ENCODE results near the gene ASS1.
A peak's percentile ranks its signal among the peaks of the same experiment; 100 is the strongest.

The ASS1 gene

DNA sequence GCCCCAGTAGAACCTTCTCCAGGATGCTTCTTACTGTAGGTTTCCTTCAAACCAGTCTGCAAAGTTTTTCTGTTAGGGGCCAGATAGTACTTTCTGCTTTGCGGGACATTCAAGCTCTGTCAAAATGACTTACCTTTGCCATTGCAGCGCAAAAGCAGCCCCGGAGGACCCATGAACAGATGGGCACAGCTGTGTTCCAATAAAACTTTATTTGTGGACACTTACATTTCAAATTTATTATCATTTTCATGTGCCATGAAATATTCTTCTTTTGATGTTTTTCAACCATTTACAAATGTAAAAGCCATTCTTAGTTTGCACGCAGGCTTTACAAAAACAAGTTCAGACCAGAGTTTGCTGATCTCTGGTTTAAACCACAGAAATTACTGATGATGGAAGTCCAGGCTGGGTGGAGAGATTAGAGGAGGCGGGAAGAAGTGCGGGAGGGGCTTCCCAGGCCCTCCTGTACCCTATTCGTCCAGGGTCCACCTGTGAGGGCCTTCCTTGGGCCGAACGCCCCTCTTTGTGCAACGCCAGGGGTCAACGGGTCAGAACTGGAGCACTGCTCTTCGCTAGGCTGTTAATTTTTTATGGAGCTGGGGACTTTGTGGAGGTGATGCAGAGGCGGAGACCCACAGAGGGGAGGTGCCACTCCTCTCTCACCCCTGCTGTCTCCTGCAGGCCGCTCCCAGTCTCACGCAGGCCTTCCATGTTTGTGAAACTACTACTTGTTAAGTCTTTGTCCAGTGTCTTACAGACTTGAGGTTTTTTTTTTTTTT lies 7.6 kb upstream of the ASS1 start:
- no peak for DNase-seq

DNA sequence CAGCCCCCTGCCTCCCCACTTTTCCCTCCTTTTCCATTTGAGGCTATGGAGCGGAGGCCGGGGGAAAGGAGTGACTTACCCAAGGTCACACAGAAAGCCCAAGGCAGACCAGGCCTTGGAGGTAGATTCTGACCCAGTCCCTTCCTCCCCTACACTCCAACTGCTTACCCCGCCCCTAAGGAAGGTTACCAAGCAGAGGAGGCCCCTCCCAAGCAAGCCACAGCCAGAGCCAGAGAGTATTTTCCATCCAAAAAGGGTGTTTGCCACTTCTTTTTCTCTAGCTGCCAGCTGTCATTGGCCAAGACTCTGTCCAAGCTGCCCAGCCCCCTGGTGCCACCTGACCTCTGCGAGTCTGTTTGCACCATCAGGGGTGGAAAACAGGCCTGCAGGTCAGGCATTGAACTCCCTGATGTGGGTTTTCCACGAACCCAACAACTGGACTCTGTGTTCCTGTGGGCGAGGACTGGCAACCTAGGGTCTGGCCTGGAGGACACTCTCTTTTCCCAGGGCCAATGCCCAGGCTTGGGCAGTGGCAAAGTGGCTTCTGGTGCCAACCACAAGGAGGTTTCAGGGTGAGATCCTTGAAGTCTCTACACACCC lies 6.3 kb upstream of the ASS1 start:
- DNase-seq: no peak

DNA sequence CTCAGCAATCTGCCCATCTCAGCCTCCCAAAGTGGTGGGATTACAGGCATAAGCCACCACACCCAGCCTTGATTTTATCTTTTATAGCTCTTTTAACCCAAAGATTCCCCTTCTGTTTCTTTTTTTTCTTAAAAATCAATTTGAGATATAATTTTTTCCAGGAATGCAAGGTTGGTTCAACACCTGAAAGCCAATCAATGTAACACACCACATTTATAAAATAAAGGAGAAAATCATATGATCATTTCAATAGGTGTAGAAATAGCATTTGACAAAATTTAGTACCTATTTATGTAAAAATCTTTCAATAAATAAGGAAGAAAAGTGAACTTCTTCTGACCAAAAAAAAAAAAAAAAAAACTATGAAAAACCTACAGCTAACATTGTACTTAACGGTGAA lies 3.7 kb upstream of the ASS1 start:
- no peak for DNase-seq

DNA sequence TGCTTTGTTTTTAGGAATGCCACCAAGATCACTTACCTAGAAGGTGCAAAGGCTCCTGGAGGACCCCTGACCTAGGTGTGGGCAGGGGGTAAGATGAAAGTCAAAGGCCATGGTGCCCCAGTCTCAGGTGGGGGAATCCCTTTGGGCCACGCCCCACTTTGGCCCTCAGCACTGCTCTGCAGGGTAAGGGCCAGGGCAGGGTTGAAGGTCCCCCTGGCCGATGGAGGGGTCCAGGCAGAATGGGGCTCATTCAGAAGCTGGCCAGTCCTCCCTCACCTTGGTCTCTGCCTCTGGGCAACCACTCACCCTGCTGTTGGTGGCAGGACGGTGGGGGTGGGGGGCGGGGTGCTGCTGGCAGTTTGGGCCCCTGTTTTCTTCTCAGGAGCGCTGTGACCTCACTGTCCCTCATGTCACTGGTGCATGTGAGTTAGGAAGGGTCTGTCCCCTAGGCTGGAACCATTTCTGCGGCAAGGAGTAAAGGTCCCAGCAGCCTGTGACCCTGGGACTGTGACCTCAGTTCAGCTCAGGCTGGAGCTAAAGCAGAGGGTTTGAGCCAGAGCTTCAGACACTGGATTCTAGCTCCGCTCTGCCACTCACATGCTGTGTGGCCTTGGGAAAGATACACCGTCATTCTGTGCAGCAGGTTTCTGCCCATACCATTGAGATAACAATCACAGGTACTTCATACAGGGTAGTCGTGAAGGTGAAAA lies 1.9 kb upstream of the ASS1 start:
- DNase-seq: no peak

DNA sequence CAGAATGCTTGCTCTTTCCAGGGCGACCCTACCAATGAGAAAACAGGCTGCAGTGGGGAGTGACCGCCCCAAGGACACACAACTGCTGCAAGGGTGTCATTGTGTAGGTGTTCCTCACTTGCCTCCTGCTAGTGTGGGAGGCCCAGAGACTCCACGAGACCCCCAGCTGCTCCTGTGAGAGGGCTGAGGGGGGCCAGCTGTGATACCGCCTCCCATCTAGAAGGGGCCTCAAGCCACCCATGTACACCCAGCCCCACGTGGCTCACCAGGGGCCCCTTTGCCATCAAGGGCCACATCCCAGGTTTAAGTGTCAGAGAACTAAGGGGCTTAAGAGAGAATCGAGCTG lies 1.3 kb upstream of the ASS1 start:
- no peak for DNase-seq

DNA sequence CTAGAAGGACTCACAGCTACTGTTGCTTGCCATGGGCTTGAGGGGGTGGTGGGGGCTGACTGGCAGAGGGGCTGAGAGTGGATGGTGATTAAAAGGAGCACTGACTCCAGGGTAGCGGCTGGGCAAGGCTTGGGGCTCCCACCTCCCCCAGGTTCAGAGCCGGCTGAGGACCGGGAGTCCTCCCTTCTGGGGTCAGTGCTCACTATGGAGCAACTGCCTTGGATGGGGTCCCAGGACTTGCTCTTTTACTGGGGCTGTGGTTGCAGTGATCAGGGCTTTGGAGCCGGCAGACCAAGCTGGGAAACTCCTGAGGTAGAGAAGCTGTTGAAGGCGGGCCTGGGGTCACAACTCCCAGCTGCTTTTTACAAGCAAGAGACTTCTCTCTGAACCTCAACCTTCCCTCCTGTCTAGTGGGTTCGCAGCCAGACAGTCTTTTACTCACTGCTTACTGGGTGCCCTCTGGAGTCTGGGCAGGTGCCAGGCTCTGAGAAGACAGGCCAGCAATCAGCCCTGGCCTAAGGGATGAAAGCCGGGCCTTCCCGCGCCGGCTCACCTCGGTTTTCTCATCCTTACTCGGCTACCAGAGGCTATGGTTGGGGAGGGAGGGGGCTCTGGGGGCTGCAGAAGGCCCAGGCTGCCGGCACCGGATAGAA lies 795 bp upstream of the ASS1 start:
- DNase-seq: no peak

DNA sequence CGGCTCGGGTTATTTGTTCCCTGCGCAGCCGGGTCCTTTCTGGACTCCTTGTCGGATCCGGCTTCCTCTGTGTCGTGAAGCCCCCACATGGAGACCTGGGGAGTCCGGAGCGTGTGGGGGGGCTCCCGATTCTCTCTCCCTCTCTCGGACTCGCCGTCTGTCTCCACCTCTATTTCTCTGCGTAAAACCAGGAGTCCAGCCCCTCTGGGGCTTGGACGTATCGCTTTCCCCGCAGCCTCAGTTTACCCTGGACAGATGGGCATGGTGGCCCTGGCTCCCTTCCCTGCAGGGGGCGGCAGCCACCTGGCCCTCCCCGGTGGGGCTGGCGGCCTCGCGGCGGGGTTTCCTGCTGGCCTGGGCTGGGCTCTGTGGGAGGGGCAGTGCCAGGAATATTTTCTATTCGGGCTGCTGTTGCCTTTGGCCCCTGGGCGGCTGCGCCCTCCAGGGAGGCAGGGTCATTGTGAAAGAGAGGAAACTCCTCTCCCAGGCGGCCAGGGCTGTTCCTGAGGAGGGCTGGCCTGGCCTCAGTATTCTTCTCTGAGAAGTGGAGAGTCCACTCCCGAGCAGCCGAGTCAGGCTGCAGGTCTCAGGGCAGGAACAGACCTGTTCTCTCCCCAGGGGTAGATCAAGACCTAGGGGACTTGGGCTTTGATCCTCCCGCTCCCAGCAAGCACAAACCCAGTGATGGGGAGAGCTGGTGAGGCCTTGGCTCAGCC lies 665 bp downstream of the ASS1 start:
- DNase-seq: peak; percentile 11

DNA sequence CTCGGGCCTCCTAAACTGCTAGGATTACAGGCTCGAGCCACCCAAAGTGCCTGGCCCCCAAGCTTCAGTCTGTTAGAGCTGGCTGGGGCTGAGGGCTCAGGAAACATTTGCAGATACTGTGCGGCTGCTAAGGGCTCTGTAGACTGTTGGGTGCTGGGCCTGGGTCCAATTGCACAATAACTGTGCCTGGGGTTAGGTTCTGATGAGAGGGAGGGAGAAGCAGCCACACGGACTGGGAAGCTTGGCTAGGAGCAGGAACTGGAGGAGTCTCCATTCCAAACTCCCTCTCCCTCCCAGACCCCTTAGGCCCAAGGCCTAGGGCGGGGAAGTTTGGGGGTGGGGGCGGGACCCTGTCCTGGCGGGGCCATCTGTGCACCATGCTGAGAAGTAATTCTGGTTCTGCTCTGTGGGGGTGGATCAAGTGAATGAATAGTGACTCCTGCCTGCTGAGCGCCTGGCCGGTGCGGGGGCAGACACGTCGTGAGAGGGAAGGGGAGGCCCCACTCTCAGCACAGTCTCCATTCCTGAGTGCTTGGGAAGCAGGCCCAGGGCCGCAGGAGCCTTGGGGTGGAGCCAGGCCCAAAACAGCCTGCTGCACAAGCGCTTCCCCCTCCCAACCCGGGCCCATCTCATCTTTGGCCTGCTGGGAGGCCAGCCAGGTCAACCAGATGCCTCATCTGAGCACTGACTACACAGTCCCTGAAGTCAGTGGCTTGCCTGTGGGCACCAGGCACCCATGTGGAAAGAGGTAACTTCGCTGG lies 1.5 kb downstream of the ASS1 start:
- no peak for DNase-seq

DNA sequence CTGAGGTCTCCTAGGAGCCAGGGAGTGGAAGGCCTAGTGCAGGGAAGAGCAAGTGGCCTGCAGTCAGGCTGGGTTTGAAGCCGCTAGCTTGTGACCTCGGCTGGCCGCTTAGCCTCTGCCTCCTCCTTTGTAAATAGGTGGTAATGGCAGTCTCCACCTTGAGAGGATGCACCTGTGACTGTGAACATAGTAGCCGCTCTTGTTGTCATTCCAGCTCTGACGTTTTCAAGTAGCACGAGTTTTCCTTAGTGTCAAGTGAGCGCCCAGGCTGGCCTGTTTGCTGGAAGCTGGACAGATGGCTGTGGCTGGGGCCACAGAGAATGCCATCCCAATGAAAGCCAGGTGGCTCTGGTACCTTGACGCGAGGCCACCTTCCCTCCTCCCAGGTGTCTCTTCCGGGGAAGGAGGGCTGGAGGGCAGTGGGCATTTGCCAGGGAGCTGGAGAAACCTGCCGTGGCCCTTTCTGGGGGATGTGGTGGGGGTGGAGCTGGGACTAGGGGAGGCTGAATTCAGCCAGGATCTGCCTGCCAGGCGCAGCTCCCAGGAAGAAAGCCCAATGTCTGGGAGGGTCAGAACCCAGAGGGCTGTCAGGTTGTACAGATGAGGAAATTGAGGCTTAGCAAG lies 2.5 kb downstream of the ASS1 start:
- DNase-seq: peak; percentile 90

DNA sequence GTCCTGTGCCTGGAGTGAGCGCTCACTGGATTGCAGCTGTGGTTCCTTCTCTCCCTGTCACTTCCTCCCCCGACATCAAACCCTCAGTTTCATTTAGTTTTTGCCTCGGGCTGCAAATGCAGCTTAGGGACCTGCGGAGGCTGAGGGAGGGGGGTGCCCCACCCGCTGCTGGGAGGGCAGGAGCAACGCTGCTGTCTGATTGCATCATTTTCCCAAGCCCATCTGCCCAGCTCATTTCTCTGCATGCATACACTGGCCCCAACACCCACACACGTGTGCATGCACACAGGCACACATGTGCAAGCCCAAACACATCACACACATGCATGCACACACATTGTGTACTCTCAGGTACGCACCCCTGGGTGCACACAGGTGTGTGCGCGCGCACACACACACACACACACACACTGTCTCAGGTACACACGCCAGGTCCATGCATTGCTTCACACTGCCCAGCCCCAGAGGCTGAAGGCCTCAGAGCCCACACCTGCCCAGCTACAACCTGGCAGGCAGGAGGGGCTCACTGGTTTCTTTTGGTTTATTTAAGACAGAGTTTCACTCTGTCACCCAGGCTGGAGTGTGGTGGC lies 3.4 kb downstream of the ASS1 start:
- no peak for DNase-seq

DNA sequence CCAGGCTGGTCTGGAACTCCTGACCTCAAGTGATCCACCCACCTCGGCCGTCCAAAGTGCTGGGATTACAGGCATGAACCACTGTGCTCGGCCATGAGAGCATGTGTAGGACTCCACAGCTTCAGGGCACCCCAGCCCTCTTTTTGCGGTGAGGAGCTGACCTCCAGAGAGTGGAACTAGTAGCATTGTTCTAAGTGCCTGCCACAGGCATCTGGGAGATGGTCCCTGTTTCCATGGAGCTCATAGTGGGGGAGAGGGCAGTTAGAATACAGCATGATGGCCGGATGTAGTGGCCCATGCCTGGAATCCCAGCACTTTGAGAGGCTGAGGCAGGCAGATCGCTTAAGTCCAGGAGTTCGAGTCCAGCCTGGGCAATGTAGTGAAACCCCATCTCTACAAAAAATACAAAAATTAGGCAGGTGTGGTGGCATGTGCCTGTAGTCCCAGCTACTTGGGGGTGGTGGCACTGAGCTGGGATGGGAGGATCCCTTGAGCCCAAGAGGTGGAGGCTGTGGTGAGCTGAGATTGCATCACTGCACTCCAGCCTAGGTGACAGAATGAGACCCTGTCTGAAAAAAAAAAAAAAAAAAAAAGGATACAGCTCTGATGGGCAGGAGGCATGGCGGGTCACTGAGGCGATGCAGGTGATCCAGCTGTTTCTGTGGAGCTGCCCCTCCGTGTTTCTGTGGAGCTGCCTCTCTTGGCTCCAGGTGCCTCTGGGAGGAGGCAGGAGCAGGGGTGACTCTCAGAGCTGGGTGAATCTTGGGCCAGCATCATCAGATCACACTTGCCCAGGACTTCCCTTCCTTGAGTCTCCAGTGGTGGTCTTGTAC lies 4.2 kb downstream of the ASS1 start:
- DNase-seq: no peak

DNA sequence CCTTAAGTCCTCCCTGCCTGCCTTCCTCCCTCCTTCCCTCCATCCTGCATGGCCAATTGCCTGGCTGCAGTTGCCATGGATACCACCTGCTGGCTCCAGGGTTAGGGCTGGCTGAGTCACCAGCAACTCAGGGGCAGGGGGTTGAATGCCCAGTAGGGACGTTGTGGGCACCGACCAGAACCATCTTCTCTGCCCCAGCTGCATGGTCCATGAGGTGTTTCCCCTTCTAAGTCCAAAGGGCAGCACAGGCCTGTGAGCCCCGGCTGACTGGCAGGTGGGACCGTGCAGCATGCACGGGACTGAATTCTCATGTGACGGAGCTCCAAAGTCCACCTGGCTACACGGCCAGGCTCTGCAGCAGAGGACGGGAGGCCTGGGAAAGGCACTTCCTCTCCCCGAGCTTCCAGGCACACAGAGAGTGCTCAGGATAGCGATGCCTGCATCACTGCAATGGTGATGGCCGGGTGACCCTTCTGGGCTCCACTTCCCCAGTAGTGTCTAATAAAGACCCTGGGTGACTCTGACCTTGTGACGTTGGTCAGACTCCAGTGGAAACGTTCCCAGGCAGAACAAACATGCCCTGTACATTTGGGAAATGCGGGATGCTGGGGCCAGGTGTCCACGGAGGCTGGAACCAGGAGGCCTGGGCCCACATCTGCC lies 5.7 kb downstream of the ASS1 start:
- no peak for DNase-seq

DNA sequence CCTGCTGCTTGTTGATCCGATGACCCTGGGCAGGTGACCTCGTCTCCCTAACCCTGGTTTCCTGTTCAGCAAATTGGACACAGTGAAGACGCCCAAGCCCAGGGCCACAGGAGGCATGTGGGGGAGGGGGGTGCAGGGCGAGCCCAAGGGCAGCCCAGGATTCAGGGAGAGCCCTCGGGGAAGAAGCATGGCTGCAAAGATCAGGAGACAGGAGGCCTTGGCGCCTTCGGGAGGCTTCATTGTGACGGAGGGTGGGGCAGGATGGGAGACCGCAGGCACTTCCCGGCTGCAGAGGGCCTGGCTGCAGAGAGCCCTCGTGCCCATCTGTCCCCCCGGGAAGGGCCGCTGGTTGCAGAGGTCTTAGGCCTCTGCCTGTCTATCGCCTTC lies 6.2 kb downstream of the ASS1 start:
- no peak for DNase-seq

DNA sequence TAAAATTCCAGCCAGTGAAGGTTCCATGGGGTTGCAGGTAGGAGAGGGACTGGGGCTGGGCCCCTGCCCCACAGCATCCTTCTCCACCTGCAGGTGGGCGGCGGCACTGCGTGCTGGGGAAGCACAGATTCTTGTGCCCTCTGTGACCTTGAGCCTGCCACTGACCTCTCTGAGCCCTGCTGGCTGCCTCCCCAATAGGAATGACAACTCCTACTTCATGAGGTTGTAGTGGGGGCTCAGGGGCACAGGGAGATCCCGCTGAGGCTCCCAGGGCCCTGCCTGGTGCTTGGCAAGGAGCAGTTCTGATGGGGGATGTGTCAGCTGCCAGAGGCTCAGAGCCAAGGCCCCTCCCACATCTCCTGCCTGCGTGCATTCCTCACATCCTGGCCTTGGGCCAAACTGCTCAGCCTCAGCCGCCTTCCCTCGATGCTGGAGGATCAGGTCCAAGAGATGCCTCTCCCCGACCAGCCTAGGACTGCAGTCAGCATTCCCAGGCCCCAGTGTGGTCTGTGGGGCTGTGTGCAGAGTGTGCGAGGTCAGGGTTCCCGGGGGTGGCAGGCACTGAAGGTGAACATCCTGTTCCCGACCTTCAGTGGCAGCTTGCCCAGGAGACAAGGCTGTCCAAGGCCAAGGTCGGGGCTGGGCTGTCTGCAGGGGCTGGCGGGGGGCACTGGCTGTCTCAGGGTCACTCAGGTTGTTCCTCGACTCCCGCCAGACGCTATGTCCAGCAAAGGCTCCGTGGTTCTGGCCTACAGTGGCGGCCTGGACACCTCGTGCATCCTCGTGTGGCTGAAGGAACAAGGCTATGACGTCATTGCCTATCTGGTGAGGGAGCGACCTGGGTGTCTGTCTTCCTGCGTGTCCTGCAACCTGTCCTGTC lies 7.0 kb downstream of the ASS1 start:
- peak; percentile 87 for DNase-seq

DNA sequence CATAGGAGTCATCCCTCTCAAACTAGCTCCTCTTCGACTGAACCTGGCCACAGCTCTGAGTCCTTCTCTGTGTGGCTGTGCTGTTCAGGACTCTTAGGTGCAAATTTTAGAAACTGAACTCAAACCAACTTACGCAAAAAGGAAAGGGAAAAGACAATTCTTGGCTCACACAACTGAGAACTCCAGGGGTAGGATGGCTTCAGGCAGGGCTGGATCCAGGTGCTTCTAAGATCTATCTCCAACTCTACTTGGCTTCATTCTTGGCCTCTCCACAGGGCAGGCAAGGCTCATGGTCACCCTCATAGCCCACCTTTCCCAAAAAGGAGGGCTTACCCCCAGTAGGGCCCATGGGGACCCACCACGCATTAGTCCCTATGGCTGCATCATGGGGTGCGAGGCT lies 8.1 kb downstream of the ASS1 start:
- DNase-seq: no peak

DNA sequence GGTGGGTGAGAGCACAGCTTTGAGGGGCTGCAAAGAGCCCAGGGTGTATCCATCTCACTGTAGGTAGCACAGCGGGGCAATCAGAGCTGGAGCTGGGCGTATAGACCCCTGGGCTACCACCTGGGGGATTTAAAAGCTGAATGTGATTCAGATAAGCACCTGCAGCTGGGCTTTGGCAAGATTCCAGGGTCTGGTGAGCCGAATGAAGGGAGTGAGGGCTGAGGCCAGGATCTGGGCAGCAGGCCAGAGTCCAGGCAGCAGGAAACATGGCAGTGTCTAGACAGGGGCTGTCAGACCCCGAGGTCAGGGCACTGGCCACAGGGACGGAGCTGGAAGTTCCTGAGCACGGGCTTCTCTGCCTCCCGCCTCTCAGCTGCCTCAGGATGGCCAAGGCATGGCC lies 8.7 kb downstream of the ASS1 start:
- DNase-seq: peak; percentile 23

DNA sequence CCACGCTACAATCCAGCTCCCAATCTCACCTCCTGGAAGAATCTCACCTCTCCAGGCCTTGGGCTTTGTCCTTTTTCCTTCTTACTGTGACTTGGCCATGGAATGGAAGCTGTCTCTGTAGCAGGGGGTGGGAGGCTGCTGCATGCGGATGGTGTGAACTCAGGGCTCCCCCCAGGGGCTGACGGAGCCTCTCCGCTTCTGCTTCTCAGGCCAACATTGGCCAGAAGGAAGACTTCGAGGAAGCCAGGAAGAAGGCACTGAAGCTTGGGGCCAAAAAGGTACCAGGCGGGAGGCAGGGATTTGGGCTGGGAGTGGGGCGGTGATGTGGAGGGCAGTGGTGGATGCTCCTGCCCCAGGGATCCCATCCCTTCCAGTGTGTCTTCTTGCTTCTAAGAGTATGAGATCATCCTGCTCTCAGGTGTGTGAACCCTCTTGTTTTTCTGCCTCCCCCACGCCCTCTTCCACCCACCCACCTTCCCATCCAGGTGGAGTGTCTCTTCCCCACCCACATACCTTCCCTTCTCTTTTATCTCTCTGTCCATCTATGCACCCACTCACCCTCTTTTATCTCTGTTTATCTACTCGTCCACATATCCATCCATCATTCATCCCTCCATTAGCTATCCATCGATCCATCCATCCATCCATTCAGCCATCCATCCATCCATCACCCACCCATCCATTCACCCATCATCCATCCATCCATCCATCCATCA lies 9.5 kb downstream of the ASS1 start:
- DNase-seq: no peak

DNA sequence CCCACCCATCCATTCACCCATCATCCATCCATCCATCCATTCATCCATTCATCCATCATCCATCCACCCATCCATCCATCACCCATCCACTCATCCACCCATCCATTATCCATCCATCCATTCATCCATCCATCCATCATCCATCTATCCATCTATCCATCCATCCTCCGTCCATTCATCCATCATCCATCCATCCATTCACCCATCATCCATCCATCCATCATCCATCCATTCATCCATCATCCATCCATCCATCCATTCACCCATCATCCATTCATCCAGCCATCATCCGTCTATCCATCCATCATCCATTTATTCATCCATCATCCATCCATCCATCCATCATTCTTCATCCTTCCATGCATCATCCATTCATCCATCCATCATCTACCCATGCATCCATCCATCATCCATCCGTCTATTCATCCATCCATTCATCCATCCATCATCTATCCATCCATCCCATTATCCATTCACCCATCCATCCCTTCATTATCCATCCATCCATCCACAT lies 10.1 kb downstream of the ASS1 start:
- no peak for DNase-seq
